ENCODE results near the gene NAGLU.

DNA sequence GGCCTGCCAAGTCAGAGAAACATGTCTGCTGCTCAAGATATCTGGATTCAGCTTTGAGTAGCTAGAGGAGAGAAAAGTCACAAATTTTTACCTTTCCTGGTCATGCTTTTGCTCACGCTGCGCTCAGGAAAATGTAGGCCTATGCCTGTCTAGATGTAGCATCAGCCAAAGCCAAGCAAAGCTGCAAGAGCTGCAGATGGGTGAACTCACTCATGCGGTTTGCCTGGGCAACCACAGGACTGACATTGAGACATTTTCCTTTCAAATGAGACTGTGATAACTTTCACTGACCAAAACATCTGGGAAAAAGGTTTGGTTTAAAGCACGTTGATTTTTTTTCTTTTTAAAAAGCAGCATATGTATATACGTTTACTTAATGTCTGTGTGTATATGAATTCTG lies 34.0 kb upstream of the NAGLU start:
- TF ChIP-seq, protein P1, sequence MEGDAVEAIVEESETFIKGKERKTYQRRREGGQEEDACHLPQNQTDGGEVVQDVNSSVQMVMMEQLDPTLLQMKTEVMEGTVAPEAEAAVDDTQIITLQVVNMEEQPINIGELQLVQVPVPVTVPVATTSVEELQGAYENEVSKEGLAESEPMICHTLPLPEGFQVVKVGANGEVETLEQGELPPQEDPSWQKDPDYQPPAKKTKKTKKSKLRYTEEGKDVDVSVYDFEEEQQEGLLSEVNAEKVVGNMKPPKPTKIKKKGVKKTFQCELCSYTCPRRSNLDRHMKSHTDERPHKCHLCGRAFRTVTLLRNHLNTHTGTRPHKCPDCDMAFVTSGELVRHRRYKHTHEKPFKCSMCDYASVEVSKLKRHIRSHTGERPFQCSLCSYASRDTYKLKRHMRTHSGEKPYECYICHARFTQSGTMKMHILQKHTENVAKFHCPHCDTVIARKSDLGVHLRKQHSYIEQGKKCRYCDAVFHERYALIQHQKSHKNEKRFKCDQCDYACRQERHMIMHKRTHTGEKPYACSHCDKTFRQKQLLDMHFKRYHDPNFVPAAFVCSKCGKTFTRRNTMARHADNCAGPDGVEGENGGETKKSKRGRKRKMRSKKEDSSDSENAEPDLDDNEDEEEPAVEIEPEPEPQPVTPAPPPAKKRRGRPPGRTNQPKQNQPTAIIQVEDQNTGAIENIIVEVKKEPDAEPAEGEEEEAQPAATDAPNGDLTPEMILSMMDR (IDR thresholded peaks at IDR 0.05; ENCODE audit: low read depth, low read length, poor library complexity, severe bottlenecking) = no peak
- no peak for TF ChIP-seq EZH2phosphoT487 (IDR thresholded peaks at IDR 0.05; ENCODE audit: borderline replicate concordance, low read length)

Data from DOHH2 (cell line).